CD8-positive, alpha-beta memory T cell (primary cell): ENCODE results near the gene EP400. TPM values are rescaled to one million over a fixed set of nuclear protein-coding genes. Genes with fewer than 3 reads are reported as not detected.

Experiments used
- CTCF ChIA-PET: fragments of 350-600 bp; sonication (Branson Sonifier 250); formaldehyde crosslinking; loops from one replicate; lab custom pipeline; 2021; ENCODE audit warnings: antibody characterized with exemption; lab: Charles Lee
- POLR2A ChIA-PET: fragments of 350-600 bp; sonication (Branson Sonifier 250); formaldehyde crosslinking; loops from one replicate; lab custom pipeline; 2021; ENCODE audit warnings: antibody characterized with exemption; lab: Charles Lee
- DNase-seq, 5 donors: peaks; one replicate each; pipeline versions ENCODE4 v3.0.0 to v3.0.0-alpha.2; 2020 to 2022; ENCODE audit warnings: mixed read lengths in 1 of 5
- H3K27ac ChIP-seq: one replicate; pipeline ENCODE4 v1.7.0; 2013; ENCODE audit warnings: low read depth, mild to moderate bottlenecking, low read length, moderate library complexity
- H3K27me3 ChIP-seq: 2 replicates; pipeline ENCODE4 v1.7.0; 2013; ENCODE audit warnings: low read length, mild to moderate bottlenecking; ENCODE audit not compliant: insufficient read depth, poor library complexity, severe bottlenecking
- H3K36me3 ChIP-seq: 2 replicates; pipeline ENCODE4 v1.7.0; 2013; ENCODE audit warnings: mild to moderate bottlenecking, low read length, moderate library complexity; ENCODE audit not compliant: insufficient read depth
- H3K4me1 ChIP-seq: 2 replicates; pipeline ENCODE4 v1.7.0; 2013; ENCODE audit warnings: mild to moderate bottlenecking, low read length, moderate library complexity; ENCODE audit not compliant: insufficient read depth
- H3K4me3 ChIP-seq: 2 replicates; pipeline ENCODE4 v1.7.0; 2013; ENCODE audit warnings: mild to moderate bottlenecking, low read length
- H3K9me3 ChIP-seq: 2 replicates; pipeline ENCODE4 v1.7.0; 2013; ENCODE audit warnings: mild to moderate bottlenecking, low read length
- H3K27ac Mint-ChIP-seq, 8 donors: one replicate each; pipeline ENCODE4 v1.8.0; 2020 to 2021; ENCODE audit warnings: mixed read lengths in 8 of 8, mild to moderate bottlenecking in 6 of 8, inconsistent platforms in 3 of 8, moderate library complexity in 3 of 8
- H3K27me3 Mint-ChIP-seq, 2 donors: one replicate each; pipeline ENCODE4 v1.8.0; 2020 to 2021; ENCODE audit warnings: mixed read lengths in 2 of 2, mild to moderate bottlenecking in 1 of 2, moderate library complexity in 1 of 2
- H3K36me3 Mint-ChIP-seq, 3 donors: one replicate each; pipeline ENCODE4 v1.8.0; 2020 to 2021; ENCODE audit warnings: mixed read lengths in 3 of 3, inconsistent platforms in 1 of 3, mild to moderate bottlenecking in 1 of 3
- H3K4me1 Mint-ChIP-seq, 3 donors: one replicate each; pipeline ENCODE4 v1.8.0; 2020 to 2021; ENCODE audit warnings: mixed read lengths in 3 of 3, inconsistent platforms in 1 of 3, mild to moderate bottlenecking in 1 of 3
- H3K4me3 Mint-ChIP-seq, 7 donors: one replicate each; pipeline ENCODE4 v1.8.0; 2020 to 2021; ENCODE audit warnings: mixed read lengths in 7 of 7, mild to moderate bottlenecking in 6 of 7, moderate library complexity in 4 of 7, inconsistent platforms in 2 of 7
- H3K9me3 Mint-ChIP-seq, 5 donors: one replicate each; pipeline ENCODE4 v1.8.0; 2020 to 2022; ENCODE audit warnings: mixed read lengths in 5 of 5, mild to moderate bottlenecking in 3 of 5, moderate library complexity in 2 of 5, inconsistent platforms in 1 of 5
- polyA plus RNA-seq: library from polyadenylated mRNA; unstranded; fragments of 300-500 nt; fragmentation: Illumina TruSeq; gene quantifications from one replicate; pipeline ENCODE4 v1.2.3, GENCODE V29; 2021
- total RNA-seq, 2 experiments: library from RNA; stranded (reverse); gene quantifications; one replicate each; pipeline ENCODE4 v1.2.3, GENCODE V29; 2021

Gene EP400
- total and polyA plus RNA-seq, 3 experiments from 2014 or later, result 4.3 to 48.8 (median 47.9) TPM

GRCh38 chr12:131904346-131904745 lies 45.4 kb upstream of the EP400 start:
- ChIA-PET CTCF (interaction anchor here (0.6 kb wide), 1 partner anchor 20 kb away, joined by 3 read pairs; no protein-coding TSS in a partner anchor), POLR2A (no interaction called here)
- Histone ChIP-seq H3K27ac (no peak overlapping the region), H3K9me3 (no peaks in the 10 kb centered on the region), H3K36me3 (no peaks in the 10 kb centered on the region), H3K4me1 (peaks cover 6% of the 10 kb centered on the region), H3K27me3 (no peaks in the 10 kb centered on the region), H3K4me3 (no peak overlapping the region)
- H3K27ac Mint-ChIP-seq, result no peak overlapping the region
- no peak overlapping the region for H3K4me3 Mint-ChIP-seq
- DNase-seq, result no peak
- no peaks in the 10 kb centered on the region for H3K27me3 Mint-ChIP-seq
- H3K9me3 Mint-ChIP-seq, result no peaks in the 10 kb centered on the region
- peaks cover 4 to 35% (median 6%) of the 10 kb centered on the region in 3 donors for H3K4me1 Mint-ChIP-seq
- peaks cover 0 to 7% (median 1%) of the 10 kb centered on the region in 3 donors for H3K36me3 Mint-ChIP-seq

- Histone ChIP-seq H3K9me3 (no peaks in the 10 kb centered on the region), H3K27me3 (no peaks in the 10 kb centered on the region), H3K27ac (no peak overlapping the region), H3K4me3 (no peak overlapping the region), H3K4me1 (peaks cover 6% of the 10 kb centered on the region), H3K36me3 (no peaks in the 10 kb centered on the region)
- no peaks in the 10 kb centered on the region for H3K9me3 Mint-ChIP-seq
- ChIA-PET POLR2A (no interaction called here), CTCF (interaction anchor here (0.6 kb wide), 1 partner anchor 20 kb away, joined by 3 read pairs; no protein-coding TSS in a partner anchor)
- H3K27ac Mint-ChIP-seq, result peak overlapping the region in 1 of 8 donors; percentile 50
- peaks cover 0 to 9% (median under 1%) of the 10 kb centered on the region in 3 donors for H3K36me3 Mint-ChIP-seq
- no peak for DNase-seq
- peaks cover 3 to 32% (median 6%) of the 10 kb centered on the region in 3 donors for H3K4me1 Mint-ChIP-seq
- H3K27me3 Mint-ChIP-seq, result no peaks in the 10 kb centered on the region
- no peak overlapping the region for H3K4me3 Mint-ChIP-seq
Observed at GRCh38 chr12:131905081-131905629, 44.6 kb upstream of the EP400 start.

GRCh38 chr12:131905630-131906091 lies 44.1 kb upstream of the EP400 start:
- H3K4me3 ChIP-seq, result no peak overlapping the region
- Mint-ChIP-seq H3K36me3 (peaks cover 0 to 12% (median 0%) of the 10 kb centered on the region in 3 donors), H3K9me3 (no peaks in the 10 kb centered on the region), H3K27ac (peak overlapping the region in 2 of 8 donors; percentile 11 to 50), H3K27me3 (no peaks in the 10 kb centered on the region), H3K4me3 (no peak overlapping the region), H3K4me1 (peaks cover 1 to 31% (median 6%) of the 10 kb centered on the region in 3 donors)
- H3K27ac ChIP-seq, result no peak overlapping the region
- H3K36me3 ChIP-seq, result no peaks in the 10 kb centered on the region
- no peaks in the 10 kb centered on the region for H3K9me3 ChIP-seq
- ChIA-PET POLR2A (interaction anchor here (0.6 kb wide), 1 partner anchor 167 kb away, joined by 3 read pairs; no protein-coding TSS in a partner anchor), CTCF (no interaction called here)
- H3K27me3 ChIP-seq, result no peaks in the 10 kb centered on the region
- DNase-seq, result no peak
- peaks cover 6% of the 10 kb centered on the region for H3K4me1 ChIP-seq

DNA sequence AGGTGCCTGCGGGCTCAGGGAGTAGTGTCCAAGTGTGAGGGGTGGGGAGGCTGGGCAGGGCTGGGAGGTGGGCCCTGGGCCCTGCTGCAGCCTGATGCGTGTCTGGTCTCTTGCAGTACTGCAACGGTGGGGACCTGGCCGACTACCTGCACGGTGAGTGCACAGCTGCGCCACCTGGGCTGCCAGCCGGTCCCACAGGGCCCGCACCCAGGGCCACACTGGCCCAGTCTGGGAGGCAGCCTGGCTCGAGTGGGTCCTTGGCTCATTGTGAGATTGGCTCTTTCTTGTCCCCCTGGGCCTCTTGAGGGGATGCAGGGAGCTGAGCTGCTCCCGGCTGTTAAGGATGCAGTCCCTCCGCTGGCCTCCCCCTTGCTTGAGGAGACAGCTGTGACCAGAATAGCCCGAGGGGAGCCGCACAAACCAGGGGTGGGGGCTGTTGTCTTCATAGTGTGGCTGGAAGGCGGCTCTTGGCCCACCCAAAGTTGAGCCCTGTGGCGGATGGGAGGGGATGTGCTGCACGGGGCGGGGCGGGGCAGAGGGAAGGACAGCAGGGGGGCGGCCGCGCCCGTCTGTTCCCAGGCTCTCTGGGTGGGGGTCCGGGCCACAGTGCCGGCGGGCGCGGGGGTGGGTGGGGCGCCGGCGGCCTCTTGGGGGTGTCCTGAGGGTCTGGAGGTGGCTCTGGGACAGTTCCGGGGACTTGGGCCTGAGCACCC lies 42.2 kb upstream of the EP400 start:
- peak overlapping the region in 1 of 7 donors; percentile 9 for H3K4me3 Mint-ChIP-seq
- DNase-seq, result no peak
- H3K4me1 ChIP-seq, result peaks cover 6% of the 10 kb centered on the region
- H3K36me3 Mint-ChIP-seq, result peaks cover 0 to 28% (median 0%) of the 10 kb centered on the region in 3 donors
- no peaks in the 10 kb centered on the region for H3K27me3 Mint-ChIP-seq
- peaks cover 1 to 20% (median 6%) of the 10 kb centered on the region in 3 donors for H3K4me1 Mint-ChIP-seq
- H3K27ac ChIP-seq, result no peak overlapping the region
- CTCF ChIA-PET, result no interaction called here
- POLR2A ChIA-PET, result no interaction called here
- H3K9me3 Mint-ChIP-seq, result no peaks in the 10 kb centered on the region
- H3K4me3 ChIP-seq, result no peak overlapping the region
- H3K27me3 ChIP-seq, result no peaks in the 10 kb centered on the region
- H3K36me3 ChIP-seq, result peaks cover 5% of the 10 kb centered on the region
- H3K27ac Mint-ChIP-seq, result no peak overlapping the region
- H3K9me3 ChIP-seq, result no peaks in the 10 kb centered on the region

- POLR2A ChIA-PET, result no interaction called here
- no peaks in the 10 kb centered on the region for H3K9me3 ChIP-seq
- H3K27me3 ChIP-seq, result no peaks in the 10 kb centered on the region
- no peak overlapping the region for H3K27ac ChIP-seq
- no peak overlapping the region for H3K27ac Mint-ChIP-seq
- no peaks in the 10 kb centered on the region for H3K27me3 Mint-ChIP-seq
- H3K4me3 ChIP-seq, result no peak overlapping the region
- no peak for DNase-seq
- CTCF ChIA-PET, result no interaction called here
- peaks cover 5% of the 10 kb centered on the region for H3K36me3 ChIP-seq
- no peaks in the 10 kb centered on the region for H3K9me3 Mint-ChIP-seq
- H3K4me1 Mint-ChIP-seq, result peaks cover 1 to 18% (median 6%) of the 10 kb centered on the region in 3 donors
- H3K4me3 Mint-ChIP-seq, result no peak overlapping the region
- peaks cover 6% of the 10 kb centered on the region for H3K4me1 ChIP-seq
- peaks cover 0 to 30% (median 0%) of the 10 kb centered on the region in 3 donors for H3K36me3 Mint-ChIP-seq
Observed at GRCh38 chr12:131908092-131909080, 41.4 kb upstream of the EP400 start.

GRCh38 chr12:131909081-131909751 lies 40.5 kb upstream of the EP400 start:
- no peak overlapping the region for H3K4me3 ChIP-seq
- H3K27ac ChIP-seq, result no peak overlapping the region
- no peaks in the 10 kb centered on the region for H3K9me3 Mint-ChIP-seq
- H3K4me3 Mint-ChIP-seq, result no peak overlapping the region
- no peaks in the 10 kb centered on the region for H3K27me3 Mint-ChIP-seq
- peaks cover 5% of the 10 kb centered on the region for H3K36me3 ChIP-seq
- no peak for DNase-seq
- H3K4me1 Mint-ChIP-seq, result peaks cover 1 to 13% (median 6%) of the 10 kb centered on the region in 3 donors
- no peaks in the 10 kb centered on the region for H3K27me3 ChIP-seq
- H3K36me3 Mint-ChIP-seq, result peaks cover 0 to 34% (median 0%) of the 10 kb centered on the region in 3 donors
- H3K4me1 ChIP-seq, result peaks cover 6% of the 10 kb centered on the region
- ChIA-PET CTCF (no interaction called here), POLR2A (no interaction called here)
- H3K27ac Mint-ChIP-seq, result no peak overlapping the region
- H3K9me3 ChIP-seq, result no peaks in the 10 kb centered on the region

DNA sequence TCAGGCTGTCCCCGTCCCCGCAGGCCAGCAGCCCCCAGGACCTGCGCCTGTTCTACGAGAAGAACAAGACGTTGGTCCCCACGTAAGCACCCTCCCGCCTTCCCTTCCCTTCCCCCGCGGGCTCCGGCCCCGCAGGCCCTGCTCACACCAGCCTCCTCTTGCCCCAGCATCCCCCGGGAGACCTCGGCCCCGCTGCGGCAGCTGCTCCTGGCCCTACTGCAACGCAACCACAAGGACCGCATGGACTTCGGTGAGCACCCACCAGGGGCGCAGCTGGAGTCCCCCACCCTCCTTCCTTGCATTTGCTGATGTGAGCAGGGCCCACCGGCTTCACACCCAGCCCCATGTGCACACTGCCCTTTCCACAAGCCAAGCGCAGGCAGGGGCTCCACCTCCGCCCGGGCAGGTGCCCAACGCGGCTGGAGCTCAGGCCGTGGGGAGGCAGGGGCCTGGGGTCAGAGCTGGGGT lies 40.0 kb upstream of the EP400 start:
- no peak overlapping the region for H3K4me3 ChIP-seq
- no peak for DNase-seq
- no peak overlapping the region for H3K27ac Mint-ChIP-seq
- H3K36me3 ChIP-seq, result peaks cover 5% of the 10 kb centered on the region
- peaks cover 0 to 40% (median 0%) of the 10 kb centered on the region in 3 donors for H3K36me3 Mint-ChIP-seq
- ChIA-PET CTCF (no interaction called here), POLR2A (no interaction called here)
- peaks cover 6% of the 10 kb centered on the region for H3K4me1 ChIP-seq
- no peaks in the 10 kb centered on the region for H3K9me3 ChIP-seq
- no peaks in the 10 kb centered on the region for H3K27me3 Mint-ChIP-seq
- peaks cover 1 to 10% (median 6%) of the 10 kb centered on the region in 3 donors for H3K4me1 Mint-ChIP-seq
- H3K4me3 Mint-ChIP-seq, result no peak overlapping the region
- H3K27me3 ChIP-seq, result no peaks in the 10 kb centered on the region
- no peaks in the 10 kb centered on the region for H3K9me3 Mint-ChIP-seq
- H3K27ac ChIP-seq, result no peak overlapping the region
